H54 (cell line): Measurements from ENCODE around the gene AGPS.
A peak's percentile ranks its signal among the peaks of the same experiment; 100 is the strongest.
"Not testable (repeated sequence)": the region's sequence is repeated elsewhere in the genome, so short reads cannot be mapped to it uniquely, and the experiment has no call there.

ENCODE experiments used
- DNase-seq: peaks from one replicate; pipeline ENCODE4 v3.0.0; 2011; ENCODE audit warnings: low spot score, mixed read lengths; ENCODE audit not compliant: insufficient read length
- FAIRE-seq: peaks from 3 replicates; lab custom pipeline; 2011; peaks lifted over from hg19 to GRCh38; lab: Jason Lieb, UNC
- POLR2A ChIP-seq: IDR thresholded peaks from 2 replicates; pipeline ENCODE4 v1.6.1; 2011; ENCODE audit warnings: low read depth, mild to moderate bottlenecking, low read length

The AGPS gene

DNA sequence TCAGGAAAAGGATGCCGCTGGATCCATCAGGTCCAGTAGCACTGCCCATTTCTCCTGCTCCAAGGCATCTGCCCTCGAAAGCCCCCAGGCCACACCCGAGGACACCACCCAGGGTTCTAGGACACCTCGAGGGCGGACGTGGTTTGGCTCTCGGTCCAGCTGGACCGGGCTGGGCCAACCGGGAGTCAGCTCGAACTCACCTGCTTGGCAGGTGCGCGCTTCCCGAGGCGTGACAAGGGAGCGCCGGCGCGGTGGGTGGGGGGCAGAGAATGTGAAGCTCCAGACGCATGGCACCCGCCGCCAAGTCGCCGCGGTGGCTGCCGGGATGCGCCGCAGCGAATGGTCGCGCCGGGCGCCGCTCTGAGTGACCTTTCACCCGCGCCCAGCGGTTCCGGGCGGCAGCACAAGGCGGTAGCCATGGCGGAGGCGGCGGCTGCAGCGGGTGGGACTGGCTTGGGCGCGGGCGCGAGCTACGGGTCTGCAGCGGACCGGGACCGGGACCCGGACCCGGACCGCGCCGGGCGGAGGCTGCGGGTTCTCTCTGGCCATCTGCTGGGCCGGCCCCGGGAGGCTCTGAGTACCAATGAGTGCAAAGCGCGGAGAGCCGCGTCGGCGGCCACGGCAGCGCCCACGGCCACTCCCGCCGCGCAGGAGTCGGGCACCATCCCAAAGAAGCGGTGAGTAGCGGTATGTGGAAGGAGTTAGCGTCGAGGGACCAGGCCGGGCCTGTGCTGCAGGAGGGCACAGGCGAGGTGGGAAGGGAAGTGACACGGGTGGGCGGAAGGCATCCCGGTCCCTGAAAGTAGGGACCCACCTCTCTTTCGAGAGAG is at the start of gene AGPS:
Gene AGPS, plus strand, starts transcription at position 401 of the 830 bp plus-strand sequence. Its CDS starts 17 bp downstream, at position 418.
- peak; percentile 77 for TF ChIP-seq POLR2A
- FAIRE-seq, result peak; percentile 66
- peak; percentile 58 for DNase-seq

DNA sequence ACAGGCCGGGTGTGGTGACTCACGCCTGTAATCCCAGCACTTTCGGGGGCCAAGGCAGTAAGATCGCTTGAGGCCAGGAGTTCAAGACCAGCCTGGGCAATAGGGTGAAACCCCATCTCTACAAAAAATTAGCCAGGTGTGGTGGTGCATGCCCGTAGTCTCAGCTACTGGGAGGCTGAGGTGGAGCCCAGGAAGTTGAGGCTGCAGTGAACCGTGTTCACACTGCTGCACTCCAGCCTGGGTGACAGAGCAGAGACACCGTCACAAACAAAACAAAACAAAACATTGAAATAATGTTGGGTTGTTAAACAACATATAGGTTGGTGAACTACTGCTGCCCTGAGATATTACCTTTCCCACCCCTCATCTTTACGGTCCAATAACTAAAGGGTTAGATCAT is 48.8 kb upstream of the AGPS start:
- no peak for FAIRE-seq

DNA sequence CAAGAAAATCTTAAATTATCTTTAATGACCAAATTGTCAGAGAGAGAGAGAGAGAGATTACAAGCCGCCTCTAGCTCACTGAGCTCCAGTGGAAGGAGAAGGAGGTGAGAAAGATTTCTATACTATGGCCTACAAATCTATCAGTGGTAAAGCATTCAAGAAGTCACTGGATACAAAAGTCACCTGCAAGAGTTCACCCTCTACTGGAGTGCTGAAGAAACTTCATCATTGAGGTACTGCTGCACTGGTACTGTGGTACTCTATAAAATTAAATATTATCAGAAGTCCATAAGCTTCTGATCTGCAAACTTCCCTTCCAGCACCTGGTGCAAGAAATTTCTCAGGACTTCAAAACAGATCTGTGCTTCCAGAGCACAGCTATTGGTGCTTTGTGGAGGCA is 48.3 kb upstream of the AGPS start:
- no peak for DNase-seq
- no peak for TF ChIP-seq POLR2A
- no peak for FAIRE-seq

More for the DNA sequence above, 48.8 kb upstream of the AGPS start:
- no peak for TF ChIP-seq POLR2A
- DNase-seq, result no peak

DNA sequence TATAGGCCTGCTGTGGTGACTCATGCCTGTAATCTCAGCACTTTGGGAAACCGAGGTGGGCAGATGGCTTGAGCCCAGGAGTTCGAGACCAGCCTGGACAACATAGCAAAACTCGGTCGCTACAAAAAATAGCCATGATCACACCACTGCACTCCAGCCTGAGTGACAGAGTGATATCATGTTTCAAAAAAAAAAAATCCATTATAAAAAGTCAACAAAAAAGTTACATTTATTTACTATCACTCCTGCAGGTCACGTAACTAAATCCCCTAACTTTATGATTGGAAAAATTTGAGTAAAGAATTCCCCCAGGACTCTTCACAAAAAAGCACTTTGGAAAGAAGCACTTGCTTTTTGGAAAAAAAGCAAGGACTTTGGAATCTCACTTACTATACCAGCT is 46.4 kb upstream of the AGPS start:
- DNase-seq, result no peak
- TF ChIP-seq POLR2A, result no peak
- FAIRE-seq, result no peak

DNA sequence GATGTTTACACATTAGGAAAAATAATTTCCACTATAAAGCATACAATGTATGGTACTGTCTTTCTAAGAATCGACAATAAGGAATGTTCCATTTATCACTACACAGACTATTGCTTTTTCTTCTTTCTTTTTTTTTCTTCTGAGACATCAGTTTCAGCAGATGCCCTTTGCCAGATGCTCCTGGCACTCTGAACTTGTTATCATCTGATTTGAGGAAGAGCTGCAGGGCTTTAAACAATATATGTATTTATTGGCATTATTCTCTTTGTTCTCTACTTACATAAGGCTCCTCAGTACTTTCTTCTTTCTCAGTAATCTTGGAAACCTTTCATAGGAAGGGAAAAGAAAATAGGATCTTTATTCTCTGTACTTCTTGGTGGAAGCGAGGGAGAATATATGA is 45.0 kb upstream of the AGPS start:
- no peak for TF ChIP-seq POLR2A
- no peak for FAIRE-seq
- DNase-seq, result no peak

DNA sequence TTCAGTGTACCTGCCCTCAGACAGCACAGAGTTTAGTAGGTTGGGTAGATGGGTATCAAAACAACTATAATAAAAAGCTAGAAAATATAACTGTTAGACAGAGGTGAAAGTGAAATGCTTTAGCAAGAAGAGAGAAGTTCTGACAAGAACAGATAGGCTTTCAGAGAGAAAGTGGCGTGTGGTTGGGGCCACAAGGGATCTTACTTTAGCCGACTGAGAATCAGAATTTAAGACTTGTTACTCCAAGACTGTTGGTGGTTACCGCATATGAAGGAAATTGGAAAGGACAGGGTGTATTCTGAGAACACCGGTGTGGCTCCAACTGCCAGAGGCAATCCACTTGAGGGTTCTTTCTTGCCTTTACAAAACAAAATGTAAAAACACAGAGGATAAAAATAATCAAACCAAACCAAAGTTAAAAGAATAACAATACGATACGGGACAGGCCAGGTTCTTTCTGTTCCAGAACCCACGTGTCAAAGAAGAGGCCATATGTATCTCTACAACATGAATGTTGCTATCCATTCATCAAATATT is 44.4 kb upstream of the AGPS start:
- FAIRE-seq (no peak), DNase-seq (no peak)

DNA sequence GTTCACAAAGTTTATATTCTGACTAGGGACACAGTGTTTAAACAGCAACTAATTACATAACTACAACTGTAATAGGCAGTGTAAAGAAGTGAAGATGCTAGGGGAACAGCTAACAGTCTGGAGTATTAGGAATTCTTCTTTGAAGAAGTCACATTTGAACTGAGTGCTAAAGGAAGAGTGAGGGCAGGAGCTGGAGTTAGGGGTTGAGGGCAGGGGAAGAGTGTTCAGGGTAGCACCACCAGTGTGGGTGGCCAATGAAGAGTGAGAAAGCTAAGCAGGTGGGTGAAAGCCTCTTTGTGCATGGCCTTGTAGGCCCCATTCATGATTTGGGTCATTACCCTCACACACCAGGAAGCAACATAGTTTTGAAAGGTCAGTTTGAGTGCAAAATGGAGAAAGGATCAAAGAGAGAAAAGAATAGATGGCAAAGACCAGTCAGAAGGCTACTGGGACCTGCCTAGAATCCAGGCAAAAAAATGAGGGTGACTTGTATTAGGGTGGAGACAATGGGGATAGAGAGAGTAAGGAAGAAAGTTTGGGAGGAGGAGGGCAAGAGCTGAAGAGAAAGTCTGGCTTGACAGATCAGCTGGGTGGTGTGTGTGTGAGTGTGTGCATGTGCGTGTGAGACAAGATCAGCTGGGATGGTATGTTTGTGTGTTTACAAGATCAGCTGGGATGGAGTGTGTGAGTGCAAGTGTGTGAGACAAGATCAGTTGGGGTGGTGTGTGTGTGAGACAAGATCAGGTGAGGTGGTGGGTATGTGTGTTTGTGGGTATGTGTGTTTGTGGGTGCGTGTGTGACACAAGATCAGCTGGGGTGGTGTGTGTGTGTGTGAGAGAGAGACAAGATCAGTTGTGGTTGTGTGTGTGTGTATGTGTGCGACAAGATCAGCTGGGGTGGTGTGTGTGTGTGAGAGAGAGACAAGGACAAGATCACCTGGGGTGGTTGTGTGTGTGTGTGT is 43.6 kb upstream of the AGPS start:
- no peak for FAIRE-seq
- TF ChIP-seq POLR2A, result no peak

More for the DNA sequence above, 44.4 kb upstream of the AGPS start:
- no peak for TF ChIP-seq POLR2A

DNA sequence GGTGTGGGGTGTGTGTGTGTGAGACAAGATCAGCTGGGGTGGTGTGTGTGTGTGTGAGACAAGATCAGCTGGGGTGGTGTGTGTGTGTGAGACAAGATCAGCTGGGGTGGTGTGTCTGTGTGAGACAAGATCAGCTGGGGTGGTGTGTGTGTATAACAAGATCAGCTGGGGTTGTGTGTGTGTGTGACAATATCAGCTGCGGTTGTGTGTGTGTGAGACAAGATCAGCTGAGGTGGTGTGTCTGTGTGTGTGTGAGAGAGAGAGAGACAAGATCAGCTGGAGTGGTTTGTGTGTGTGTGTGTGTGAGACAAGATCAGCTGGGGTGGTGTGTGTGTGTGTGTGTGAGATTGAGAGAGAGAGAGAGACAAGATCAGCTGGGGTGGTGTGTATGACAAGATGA is 41.9 kb upstream of the AGPS start:
- not testable (repeated sequence) for FAIRE-seq, DNase-seq

More for the DNA sequence above, 43.6 kb upstream of the AGPS start:
- no peak for DNase-seq

DNA sequence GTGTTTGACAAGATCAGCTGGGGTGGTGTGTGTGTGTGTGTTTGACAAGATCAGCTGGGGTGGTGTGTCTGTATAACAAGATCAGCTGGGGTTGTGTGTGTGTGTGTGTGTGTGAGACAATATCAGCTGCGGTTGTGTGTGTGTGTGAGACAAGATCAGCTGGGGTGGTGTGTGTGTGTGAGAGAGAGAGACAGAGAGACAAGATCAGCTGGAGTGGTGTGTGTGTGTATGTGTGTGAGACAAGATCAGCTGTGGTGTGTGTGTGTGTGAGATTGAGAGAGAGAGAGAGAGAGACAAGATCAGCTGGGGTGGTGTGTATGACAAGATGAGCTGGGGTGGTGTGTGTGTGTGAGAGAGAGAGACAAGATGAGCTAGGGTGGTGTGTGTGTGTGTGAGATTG is 41.5 kb upstream of the AGPS start:
- DNase-seq, FAIRE-seq: not testable (repeated sequence)

DNA sequence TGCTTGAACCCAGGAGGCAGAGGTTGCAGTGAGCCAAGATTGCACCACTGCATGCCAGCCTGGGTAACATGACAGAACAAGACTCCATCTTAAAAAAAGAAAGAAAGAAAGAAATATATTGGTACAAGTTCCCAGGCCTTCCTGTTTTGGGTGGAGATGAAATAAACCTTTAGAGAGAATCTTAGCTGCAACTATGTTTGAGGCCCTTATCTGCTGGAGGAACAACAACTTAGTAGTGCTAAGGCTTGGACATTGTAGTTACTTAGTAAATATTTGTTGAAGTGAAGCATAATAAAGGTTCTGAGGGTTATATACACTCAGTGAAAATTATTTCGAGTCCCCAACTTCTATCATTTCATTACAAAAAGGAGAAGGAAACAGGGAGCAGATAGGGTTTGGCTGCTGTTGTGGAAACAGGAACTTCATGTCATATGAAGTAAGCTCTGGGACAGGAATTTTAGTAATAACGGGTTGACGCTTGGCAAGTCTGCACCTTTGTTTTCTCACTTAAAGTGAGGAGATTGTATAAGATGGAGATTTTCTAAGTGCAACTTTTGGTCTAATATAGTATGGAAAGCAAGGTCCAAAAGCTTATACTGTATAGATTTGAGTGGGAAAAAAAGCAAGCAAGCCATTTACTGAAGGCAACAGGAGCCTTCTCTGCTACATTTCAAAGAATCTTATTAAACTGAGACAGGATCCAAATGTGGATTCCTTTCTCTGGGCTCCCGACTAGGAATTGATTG is 40.0 kb upstream of the AGPS start:
- no peak for TF ChIP-seq POLR2A
- FAIRE-seq, result no peak
- no peak for DNase-seq

DNA sequence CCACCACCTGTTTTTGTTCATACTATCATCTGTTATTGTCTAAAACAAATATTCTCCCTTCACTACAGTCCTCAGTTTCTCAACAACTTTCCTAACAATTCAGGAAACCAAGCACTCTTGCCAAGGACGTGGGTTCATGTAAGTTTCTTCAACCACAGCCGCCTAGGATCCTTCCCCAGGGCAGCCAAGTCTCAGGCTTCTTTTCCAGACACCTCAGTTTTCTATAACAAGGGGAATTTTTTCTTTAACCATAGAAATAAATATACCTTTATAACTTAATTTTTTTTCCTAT is 39.4 kb upstream of the AGPS start:
- DNase-seq, result no peak
- no peak for TF ChIP-seq POLR2A
- no peak for FAIRE-seq

DNA sequence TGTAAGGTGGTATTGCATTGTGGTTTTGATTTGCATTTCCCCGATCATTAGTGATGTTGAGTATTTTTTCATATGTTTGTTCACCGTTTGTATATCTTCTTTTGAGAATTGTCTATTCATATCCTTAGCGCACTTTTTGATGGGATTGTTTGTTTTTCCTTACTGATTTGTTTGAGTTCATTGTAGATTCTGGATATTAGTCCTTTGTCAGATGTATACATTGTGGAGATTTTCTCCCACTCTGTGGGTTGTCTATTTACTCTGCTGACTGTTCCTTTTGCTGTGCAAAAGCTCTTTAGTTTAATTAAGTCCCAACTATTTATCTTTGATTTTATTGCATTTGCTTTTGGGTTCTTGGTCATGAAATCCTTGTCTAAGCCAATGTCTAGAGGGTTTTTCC is 38.0 kb upstream of the AGPS start:
- FAIRE-seq, DNase-seq: not testable (repeated sequence)

DNA sequence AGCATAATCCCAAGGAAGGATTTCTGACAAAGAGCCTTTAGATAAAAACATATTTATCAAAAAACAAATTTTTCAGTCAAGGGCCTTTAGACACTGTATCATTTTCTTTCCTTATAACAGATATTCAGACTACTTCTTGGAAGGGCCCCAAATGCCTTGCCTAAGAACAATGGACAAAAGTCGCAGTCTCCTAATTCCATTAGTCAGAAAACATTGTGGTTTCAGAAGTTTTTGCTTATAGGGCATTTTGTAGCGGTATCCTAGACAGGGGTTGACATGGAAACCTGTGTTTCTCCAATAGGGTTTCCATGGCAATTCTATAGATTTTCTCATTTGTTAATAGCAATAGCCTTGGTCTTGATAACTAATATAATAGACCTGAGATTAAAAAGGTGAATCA is 36.7 kb upstream of the AGPS start:
- DNase-seq, result no peak
- FAIRE-seq, result no peak
- no peak for TF ChIP-seq POLR2A
